GM18870 (cell line): Measurements from ENCODE around the gene MID2.
"Not testable (repeated sequence)": the region's sequence is repeated elsewhere in the genome, so short reads cannot be mapped to it uniquely, and the experiment has no call there.

Experiments used
- ATAC-seq: cut with Tn5 transposase; IDR thresholded peaks from one replicate; pipeline ENCODE4 v1.9.1; 2021; ENCODE audit warnings: moderate library complexity; ENCODE audit not compliant: unreplicated experiment

Gene MID2, protein sequence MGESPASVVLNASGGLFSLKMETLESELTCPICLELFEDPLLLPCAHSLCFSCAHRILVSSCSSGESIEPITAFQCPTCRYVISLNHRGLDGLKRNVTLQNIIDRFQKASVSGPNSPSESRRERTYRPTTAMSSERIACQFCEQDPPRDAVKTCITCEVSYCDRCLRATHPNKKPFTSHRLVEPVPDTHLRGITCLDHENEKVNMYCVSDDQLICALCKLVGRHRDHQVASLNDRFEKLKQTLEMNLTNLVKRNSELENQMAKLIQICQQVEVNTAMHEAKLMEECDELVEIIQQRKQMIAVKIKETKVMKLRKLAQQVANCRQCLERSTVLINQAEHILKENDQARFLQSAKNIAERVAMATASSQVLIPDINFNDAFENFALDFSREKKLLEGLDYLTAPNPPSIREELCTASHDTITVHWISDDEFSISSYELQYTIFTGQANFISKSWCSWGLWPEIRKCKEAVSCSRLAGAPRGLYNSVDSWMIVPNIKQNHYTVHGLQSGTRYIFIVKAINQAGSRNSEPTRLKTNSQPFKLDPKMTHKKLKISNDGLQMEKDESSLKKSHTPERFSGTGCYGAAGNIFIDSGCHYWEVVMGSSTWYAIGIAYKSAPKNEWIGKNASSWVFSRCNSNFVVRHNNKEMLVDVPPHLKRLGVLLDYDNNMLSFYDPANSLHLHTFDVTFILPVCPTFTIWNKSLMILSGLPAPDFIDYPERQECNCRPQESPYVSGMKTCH

GRCh38 chrX:107825698-107826237 lies at the start of gene MID2:
Gene MID2 (plus strand): TSS chrX:107825866. CDS start chrX:107826427, 561 bp downstream.
- no peak for ATAC-seq

DNA sequence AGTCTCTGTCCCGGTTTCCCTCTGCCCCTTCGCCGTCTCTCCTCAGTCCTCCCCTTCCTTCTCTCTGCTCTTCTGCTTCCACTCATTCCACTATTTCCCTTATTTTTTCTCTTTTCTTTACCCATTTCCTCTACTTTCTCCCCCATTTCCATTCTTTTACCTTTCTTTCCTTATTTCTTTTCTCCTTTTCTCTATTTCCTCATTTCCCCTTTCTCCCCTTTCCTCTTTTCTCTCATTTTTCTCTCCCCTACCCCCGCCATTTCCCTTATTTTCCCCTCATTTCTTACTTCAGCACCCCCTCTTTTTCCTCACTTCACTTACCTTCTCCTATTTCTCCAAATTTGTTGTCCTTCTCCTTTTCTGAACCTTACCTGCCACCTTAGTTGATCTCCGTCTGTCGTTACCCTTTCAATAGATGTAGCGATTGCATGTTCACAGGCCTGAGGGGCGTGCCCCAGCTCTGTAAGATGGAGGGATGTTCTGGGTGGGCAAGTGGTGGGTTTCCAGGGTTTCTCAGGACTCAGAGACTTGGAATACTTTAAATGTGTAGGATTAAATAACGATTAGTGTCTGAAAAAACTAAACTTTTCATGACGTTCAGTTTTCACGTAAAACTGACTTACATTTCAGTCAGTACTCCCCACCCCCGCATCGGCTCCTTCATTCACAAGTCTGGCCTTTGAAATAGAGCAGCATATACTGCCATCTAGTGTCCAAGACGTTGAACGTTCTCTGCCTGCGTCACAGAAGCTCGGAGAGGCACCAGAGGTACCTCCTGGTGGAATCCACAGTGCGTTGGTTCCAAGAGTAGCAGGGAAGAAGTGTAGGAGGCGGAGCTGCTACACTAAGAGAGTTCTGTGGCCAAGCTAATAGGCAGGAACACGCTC lies 48.8 kb upstream of the MID2 start:
- ATAC-seq, result peak; percentile 72

DNA sequence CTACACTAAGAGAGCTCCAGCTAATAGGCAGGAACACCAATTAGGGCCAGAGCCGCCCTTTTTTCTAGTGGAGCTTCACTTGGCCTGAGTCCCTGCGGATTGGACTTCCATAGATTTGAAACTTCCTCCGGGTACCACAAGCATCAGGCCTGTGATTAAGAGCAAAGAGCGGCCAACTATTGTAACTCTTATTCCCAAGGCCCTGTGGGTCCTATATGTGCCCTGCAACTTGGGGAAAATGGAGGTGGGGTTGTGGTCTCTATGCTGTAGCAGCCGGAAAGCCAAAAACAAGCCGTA lies 48.2 kb upstream of the MID2 start, which contains the start of gene NCBP2L:
NCBP2L (plus strand) TSS at position 198 of the 297 bp plus-strand sequence. CDS start 16,488 bp downstream, outside the sequence.
- ATAC-seq, result no peak

DNA sequence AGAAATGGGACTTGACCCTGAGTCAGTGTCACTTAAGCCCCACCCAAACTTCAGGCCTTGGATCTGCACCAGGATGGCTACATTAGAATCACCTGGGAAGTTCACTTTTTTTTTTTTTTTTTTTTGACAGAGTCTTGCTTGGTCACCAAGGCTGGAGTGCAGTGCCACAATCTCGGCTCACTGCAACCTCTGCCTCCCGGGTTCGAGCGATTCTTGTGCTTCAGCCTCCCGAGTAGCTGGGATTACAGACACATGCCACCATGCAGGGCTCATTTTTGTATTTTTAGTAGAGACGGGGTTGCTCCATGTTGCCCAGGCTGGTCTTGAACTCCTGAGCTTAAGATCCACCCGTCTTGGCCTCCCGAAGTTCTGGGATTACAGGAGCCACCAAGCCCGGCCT lies 45.1 kb upstream of the MID2 start:
- ATAC-seq, result no peak

DNA sequence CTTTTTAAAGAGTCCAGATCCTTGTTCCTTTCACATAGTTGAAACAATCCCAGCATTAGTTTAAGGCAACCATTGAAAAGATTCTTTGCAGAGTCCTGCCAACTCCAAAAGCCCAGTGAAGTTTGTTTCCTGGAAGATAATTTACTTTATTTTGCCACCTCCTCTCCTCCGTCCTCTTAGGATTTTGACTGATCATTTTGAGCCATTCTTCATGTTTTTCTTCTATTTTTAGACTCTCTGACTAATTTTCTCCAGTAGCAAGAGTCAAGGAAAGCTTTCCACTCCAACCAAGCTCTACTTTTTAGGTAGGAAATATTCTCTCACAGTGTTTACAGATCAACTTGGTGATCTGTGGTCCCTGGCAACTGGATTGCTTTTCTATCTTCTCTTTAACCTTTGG lies 37.8 kb upstream of the MID2 start:
- ATAC-seq, result no peak

DNA sequence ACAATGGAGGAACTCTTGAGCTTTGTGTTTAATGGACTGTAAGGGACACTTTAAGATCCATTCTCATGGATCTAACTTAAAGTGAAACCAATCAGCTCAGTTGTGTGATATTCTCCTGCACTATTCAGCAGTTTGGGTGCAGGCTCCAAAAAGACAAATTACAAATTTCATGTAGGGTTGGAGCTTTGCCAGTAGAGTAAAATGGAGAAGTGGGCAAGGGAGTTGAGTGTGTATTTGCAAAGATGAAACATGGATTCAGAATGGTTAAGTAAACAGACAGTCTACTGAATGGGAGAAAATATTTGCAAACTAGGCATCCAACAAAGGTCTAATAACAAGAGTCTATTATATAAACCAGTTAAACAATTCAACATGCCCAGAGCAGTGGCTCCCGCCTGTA lies 21.2 kb upstream of the MID2 start:
- ATAC-seq, result no peak

DNA sequence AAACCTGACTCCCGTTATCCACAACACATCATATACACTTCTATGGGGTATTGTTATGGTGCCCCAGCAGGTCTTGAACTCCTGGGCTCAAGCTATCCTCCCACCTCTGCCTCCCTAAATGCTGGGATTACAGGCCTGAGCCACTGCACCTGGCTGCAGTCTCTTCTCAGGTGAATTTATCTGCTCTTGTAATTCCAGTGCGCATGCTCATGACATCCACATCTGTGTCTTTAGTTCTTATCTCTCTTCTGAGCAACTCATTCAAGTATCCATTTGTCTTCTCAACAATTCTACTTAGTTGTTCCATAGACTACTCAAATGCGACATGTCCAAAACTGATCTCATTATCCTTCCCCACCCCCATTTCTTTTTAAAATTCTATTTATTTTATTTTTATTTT lies 20.5 kb upstream of the MID2 start:
- ATAC-seq, result no peak

DNA sequence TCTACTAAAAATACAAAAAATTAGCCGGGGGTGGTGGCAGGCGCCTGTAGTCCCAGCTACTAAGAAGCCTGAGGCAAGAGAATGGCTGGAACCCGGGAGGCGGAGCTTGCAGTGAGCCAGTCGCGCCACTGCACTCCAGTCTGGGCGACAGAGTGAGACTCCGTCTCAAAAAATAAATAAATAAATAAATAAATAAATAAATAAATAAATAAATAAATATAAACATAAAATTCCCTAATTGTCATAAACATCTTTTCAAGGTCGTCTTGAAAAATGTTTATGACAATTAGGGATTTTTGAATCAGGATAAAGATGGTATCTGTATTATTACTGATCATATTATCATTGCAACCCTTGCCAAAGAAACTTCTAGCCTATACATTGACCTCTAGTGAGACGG lies 15.6 kb upstream of the MID2 start:
- ATAC-seq, result not testable (repeated sequence)

DNA sequence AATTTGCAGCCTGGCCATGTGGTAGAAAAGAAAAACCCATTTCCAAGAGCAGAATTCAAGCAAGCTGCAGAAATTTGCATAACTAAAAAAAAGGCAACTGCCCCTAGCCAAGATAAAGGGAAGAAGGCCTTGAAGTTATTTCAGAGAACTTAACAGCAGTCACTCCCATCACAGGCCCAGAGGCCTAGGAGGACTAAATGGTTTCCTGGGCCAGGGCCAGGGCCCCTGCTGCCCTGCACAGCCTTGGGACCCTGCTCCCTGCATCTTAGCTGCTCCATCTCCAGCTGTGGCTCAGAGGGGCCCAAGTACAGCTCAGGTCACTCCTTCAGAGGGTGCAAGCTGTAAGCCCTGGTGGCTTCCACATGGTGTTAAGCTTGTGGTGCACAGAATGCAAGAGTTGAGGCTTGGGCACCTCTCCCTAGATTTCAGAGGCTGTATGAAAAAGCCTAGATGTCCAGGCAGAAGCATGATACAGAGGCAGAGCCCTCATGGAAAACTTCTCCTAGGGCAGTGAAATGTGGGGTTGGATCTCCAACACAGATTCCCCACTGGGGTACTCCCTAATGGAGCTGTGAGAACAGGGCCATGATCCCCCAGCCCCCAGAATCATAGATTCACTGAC lies 6.7 kb upstream of the MID2 start:
- no peak for ATAC-seq

DNA sequence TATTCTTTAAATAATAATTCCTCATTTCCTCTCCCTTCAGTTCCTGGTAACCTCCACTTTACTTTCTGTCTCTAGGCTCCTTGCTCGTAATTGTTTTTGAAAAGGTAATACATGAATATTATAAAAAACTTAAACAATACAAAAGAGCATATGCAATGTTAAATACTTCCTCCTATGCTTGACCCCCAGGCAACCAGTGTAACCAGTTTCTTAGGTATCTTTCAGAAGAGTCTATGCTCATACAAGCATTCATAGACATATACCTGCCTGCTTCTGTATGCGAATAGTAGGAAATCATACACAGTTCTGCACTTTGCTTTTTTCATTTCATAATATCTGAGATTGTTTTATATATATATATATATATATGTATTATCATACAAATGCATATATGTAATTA lies 2.6 kb upstream of the MID2 start:
- no peak for ATAC-seq

DNA sequence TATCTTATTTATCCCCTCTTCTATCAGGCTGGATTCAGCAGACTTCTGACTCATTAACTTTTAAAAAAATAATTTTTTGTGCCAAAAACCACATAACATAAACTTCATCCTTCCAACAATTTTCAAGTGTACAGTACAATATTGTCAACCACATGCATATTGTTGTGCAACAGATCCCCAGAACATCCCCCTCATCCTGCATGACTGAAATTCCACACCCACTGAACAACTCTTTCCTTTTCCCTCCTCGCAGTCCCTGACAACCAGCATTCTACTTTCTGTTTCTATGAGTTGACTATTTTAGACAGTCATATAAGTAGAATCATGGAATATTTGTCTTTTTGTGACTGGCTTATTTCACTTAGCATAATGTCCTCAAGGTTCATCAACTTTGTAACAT lies 2.2 kb upstream of the MID2 start:
- ATAC-seq, result no peak

DNA sequence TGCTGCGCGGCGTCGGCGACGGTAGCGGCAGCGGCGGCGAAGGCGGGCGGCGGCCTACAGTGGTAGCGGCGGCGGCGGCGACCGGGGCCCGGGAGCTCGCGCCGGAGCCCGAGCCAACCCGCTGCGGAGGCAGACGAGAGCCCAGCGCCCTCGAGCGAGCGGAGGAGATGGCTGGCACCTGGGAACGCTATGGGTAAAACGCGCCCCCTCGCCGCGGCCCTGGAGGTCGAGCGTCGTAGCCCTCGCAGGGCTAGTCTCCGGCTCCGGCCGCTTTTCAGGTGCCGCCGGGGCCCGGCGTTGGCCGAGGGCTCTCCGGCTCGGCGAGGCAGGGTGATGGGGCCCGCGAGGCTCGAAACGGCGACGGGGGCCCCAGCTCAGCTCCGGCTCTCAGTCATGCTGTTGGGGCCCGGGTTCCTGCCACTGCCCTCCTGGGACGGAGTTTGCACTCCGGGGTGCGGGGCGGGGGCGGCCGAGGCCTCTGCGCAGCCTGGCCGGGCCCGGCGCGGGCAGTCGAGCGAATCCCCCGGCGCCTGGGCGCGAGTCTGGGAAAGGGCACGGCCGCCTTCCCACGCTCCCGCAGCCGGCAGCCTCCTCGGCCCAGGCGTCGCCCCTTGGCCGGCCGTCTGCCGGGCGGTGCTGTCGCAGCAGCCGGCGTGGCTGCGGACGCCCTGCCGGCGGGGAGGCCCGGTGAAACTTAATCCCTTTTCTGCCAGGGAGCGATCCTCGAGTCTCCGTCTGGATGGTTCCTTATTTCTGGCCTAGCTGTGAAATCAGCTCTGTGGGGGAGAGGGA lies 768 bp downstream of the MID2 start:
- no peak for ATAC-seq

DNA sequence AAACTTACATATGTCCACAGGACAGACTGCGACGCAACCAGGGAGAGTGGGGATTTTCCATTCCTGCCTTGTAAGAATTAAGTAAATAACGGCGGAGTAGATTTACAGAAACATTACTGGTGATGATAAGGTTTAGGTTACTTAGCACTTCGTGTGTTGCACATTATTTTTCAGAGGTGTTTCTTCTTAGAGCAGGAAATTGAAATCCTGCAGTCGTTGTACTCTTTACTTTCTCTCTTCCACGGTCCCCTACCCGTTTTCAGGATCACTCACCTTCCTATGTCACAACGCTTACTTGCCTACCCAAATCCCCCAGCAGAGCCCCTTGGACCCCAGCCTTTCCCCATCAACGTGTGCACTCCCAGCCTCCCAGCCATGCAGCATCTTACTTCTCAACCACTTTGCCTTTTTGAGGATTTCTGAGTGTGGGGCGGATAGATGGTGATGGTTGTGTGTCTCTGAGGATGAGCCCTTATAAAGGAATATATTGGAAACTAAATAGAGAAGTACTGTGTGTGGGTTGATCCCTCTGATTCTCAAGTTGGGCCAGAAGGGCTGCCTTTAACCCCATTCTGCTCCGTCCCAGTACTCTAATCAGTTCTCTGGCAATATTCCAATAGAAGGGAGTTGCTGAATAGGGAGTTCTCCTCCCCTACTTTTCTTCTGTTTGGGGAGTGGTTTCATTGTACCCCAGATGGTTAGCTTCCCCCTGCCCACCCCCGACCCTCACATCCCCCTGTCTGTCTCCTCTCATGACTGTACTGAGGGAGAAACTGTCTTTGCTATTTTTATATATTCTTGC lies 1.6 kb downstream of the MID2 start:
- no peak for ATAC-seq

- no peak for ATAC-seq
Observed at GRCh38 chrX:107827852-107828251, 2.2 kb downstream of the MID2 start.

DNA sequence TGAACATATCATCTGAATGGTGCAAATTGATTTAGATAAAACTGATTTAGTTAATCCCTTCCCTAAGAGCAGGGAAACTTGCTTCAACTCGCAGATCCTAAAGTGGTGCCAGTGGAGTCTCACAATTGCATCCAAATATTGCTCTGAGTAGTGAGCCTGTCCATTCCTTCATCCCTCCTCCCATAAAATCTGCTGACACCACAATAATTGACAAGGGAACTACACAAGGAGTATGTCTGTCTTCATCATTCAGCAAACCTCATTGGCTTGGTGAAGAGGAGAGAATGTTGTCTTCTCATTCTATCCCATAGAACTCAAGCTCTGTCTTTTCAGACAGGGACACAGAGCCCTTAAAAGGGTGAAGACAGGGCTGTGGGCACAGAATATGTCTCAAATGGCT lies 4.2 kb downstream of the MID2 start:
- ATAC-seq, result no peak

DNA sequence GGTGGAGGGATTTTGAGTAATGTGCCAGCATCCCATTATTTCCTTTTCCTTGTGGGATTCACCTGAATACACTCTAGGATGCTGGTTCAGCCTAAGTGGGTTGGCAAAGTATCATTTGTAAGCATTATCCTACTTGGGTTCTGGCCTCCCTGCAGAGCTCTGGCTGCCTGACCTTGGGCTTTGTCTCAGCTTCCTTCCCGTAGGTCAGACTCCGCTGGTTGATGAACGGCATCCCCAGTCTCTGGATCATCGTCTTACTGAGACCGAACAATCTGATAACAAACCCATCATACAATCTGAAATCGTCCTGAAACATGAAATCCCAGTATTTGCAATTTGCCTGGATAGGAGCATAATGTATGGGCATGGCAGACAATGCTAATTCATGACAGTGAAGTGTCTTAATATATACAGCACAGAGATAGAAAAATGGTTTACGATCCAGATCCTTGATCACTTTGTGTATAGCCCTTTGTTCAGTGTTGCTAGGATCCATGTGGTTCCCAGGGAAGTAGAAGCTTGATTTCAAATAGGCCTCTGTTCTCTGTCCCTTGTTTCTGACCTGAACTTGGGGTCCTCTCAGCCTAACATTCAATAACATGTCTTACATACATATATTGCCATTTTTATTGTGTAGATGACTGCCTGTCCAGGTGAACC lies 5.5 kb downstream of the MID2 start:
- ATAC-seq, result no peak

GRCh38 chrX:107834275-107835201 lies 8.9 kb downstream of the MID2 start:
- ATAC-seq, result no peak

DNA sequence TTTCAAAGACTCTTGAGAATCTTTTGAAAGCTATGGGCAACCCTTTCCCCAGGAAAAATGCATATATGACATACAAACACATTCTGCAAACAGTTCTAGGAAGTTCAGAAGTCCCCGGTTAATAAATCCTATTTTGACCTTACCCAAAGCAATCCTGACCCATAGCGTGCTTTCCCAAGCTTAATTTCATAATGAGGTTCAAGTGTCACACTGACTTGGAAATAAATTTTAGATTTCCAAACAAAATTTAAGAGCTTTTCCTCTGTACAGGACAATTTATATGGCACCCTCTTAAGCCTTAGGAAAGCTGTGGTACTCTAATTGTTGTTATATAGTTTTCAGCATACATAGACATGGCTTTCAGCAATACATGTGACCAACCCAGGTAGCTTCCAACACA lies 11.3 kb downstream of the MID2 start:
- no peak for ATAC-seq
